ENCODE measurements around the gene CHRM2.
A peak's percentile ranks its signal among the peaks of the same experiment; 100 is the strongest.

Gene CHRM2

GRCh38 chr7:137007001-137007694, 138.7 kb downstream of the CHRM2 start:
- no peak overlapping the region for H3K4me3 ChIP-seq (ENCODE audit: low read depth, low read length)
- peak; percentile 41 for DNase-seq (ENCODE audit: low read depth)
- TF ChIP-seq, protein P1, sequence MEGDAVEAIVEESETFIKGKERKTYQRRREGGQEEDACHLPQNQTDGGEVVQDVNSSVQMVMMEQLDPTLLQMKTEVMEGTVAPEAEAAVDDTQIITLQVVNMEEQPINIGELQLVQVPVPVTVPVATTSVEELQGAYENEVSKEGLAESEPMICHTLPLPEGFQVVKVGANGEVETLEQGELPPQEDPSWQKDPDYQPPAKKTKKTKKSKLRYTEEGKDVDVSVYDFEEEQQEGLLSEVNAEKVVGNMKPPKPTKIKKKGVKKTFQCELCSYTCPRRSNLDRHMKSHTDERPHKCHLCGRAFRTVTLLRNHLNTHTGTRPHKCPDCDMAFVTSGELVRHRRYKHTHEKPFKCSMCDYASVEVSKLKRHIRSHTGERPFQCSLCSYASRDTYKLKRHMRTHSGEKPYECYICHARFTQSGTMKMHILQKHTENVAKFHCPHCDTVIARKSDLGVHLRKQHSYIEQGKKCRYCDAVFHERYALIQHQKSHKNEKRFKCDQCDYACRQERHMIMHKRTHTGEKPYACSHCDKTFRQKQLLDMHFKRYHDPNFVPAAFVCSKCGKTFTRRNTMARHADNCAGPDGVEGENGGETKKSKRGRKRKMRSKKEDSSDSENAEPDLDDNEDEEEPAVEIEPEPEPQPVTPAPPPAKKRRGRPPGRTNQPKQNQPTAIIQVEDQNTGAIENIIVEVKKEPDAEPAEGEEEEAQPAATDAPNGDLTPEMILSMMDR (conservative IDR thresholded peaks at IDR 0.05; ENCODE audit: low read depth, low read length): no peak

DNA sequence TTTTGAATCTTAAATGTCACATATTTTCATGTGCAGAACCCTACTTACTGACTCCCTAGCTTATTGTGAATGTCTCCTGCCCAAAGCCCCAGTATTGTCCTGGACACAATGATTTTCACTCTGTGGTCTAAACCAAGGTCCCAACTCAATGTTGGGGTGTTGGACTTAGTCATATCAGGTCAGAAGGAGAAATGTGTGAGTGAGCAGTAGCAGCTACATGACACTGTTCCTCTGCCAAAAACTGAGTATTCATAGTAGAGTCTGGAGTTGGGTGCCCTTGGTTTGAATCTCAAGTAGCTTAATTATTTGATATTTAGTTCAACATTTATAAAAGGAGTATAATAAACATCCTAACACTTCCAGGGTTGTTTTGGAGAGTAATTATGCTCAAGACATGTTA, 141.0 kb downstream of the CHRM2 start:
- no peak overlapping the region for H3K4me3 ChIP-seq (ENCODE audit: low read depth, low read length)
- no peak for DNase-seq (ENCODE audit: low read depth)
- TF ChIP-seq, protein P1 (conservative IDR thresholded peaks at IDR 0.05; ENCODE audit: low read depth, low read length): no peak

DNA sequence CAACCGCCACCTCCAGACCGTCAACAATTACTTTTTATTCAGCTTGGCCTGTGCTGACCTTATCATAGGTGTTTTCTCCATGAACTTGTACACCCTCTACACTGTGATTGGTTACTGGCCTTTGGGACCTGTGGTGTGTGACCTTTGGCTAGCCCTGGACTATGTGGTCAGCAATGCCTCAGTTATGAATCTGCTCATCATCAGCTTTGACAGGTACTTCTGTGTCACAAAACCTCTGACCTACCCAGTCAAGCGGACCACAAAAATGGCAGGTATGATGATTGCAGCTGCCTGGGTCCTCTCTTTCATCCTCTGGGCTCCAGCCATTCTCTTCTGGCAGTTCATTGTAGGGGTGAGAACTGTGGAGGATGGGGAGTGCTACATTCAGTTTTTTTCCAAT, 146.6 kb downstream of the CHRM2 start:
- no peak for DNase-seq (ENCODE audit: low read depth)
- TF ChIP-seq, protein P1 (conservative IDR thresholded peaks at IDR 0.05; ENCODE audit: low read depth, low read length): no peak
- H3K4me3 ChIP-seq (ENCODE audit: low read depth, low read length): no peak overlapping the region

- TF ChIP-seq, protein P1 (conservative IDR thresholded peaks at IDR 0.05; ENCODE audit: low read depth, low read length): no peak
These were observed 148.8 kb downstream of the CHRM2 start for GRCh38 chr7:137017221-137017620.

GRCh38 chr7:137018468-137018867, 150.0 kb downstream of the CHRM2 start:
- no peak for DNase-seq (ENCODE audit: low read depth)
- TF ChIP-seq, protein P1 (conservative IDR thresholded peaks at IDR 0.05; ENCODE audit: low read depth, low read length): no peak

More at GRCh38 chr7:137017221-137017620, 148.8 kb downstream of the CHRM2 start:
- H3K4me3 ChIP-seq (ENCODE audit: low read depth, low read length): no peak overlapping the region
- DNase-seq (ENCODE audit: low read depth): no peak

DNA sequence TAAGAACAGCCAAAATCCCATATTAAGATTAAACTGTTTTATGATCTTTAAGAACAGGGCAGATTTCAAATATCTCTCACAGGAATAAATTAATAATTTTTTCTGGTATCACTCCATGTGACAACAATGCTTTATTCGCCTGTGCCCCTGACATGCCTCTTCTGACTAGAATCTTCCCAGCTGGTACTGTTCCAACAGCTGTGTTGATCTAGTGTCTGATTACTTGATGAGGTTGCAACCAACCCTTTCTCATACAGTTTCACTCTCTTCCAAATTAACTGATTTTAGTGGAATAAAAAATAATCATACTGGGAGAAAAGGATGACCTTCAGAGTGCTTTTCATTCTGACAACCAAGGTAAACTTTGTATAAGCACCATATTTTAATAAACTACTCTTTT, 151.9 kb downstream of the CHRM2 start:
- peak; percentile 52 for DNase-seq (ENCODE audit: low read depth)
- TF ChIP-seq, protein P1 (conservative IDR thresholded peaks at IDR 0.05; ENCODE audit: low read depth, low read length): no peak
- no peak overlapping the region for H3K4me3 ChIP-seq (ENCODE audit: low read depth, low read length)

More at GRCh38 chr7:137018468-137018867, 150.0 kb downstream of the CHRM2 start:
- no peak overlapping the region for H3K4me3 ChIP-seq (ENCODE audit: low read depth, low read length)
